Left forelimb (tissue), 1 donor: ENCODE results near the gene GZMB.
"Not testable (repeated sequence)": the region's sequence is repeated elsewhere in the genome, so short reads cannot be mapped to it uniquely, and the experiment has no call there.

Experiments used
- DNase-seq: peaks from one replicate; pipeline ENCODE4 v3.0.0-alpha.2; 2018; ENCODE audit warnings: low spot score

The GZMB gene, protein sequence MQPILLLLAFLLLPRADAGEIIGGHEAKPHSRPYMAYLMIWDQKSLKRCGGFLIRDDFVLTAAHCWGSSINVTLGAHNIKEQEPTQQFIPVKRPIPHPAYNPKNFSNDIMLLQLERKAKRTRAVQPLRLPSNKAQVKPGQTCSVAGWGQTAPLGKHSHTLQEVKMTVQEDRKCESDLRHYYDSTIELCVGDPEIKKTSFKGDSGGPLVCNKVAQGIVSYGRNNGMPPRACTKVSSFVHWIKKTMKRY

DNA sequence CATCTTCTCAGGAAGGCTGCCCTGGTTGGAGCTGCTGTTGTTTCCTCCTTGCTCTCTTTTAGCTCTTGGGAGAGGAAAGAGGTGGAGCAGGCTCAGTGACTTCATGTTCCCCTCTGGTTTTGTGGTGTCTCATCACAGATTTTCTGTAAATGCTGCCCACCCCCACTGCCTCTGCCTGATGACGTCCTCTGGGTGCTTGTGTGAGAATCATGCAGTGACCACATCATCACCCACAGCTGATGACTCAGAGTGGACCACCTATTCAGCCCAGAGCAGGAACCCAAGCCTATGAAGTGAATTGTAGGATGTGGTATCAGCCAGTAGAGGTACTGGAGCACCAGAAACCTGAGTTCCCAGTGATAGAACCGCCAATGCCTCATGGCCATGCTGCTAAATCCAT lies at the start of gene GZMB:
TSS of gene GZMB (minus strand) at position 33 of the 400 bp plus-strand sequence. CDS start at position 3, 30 bp downstream.
- DNase-seq: no peak

DNA sequence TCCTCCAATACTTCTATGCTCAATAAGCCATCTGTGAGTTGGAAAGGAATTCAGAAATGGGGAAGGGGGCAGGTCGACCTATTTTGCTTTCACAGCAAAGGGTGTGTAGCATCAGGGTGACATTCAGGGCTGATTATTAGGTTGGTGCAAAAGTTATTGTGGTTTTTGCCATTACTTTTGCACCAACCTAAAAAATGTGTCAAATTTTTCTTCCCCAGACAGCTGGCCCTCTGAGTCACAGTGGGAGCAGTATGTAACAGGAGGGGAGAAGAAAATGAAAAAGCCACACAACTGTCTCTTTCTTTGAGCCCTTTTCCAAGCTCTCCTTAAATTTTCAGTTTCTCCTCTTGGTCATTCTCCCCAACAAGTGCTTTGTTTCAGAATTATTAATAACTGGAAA lies 47.1 kb upstream of the GZMB start:
- DNase-seq: no peak

DNA sequence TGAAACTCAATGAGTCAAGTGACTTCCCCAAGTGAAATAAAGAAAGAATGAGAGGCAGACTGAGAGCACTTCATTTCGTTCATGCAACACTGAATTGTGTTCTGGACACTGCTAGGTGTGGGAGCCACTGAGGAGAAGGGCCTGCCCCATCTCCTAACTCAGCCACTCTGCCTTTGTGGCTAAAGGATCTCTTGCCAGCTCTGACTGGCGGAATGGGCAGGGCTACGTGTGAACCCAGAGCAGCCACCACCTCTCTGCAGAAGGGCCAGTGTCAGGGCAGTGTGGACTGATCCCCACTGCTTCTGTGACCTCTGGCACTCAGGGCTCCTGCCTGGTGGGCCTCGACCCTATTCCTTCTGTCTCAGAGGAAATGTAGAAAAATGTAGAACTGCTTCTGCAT lies 46.5 kb upstream of the GZMB start:
- DNase-seq: no peak

DNA sequence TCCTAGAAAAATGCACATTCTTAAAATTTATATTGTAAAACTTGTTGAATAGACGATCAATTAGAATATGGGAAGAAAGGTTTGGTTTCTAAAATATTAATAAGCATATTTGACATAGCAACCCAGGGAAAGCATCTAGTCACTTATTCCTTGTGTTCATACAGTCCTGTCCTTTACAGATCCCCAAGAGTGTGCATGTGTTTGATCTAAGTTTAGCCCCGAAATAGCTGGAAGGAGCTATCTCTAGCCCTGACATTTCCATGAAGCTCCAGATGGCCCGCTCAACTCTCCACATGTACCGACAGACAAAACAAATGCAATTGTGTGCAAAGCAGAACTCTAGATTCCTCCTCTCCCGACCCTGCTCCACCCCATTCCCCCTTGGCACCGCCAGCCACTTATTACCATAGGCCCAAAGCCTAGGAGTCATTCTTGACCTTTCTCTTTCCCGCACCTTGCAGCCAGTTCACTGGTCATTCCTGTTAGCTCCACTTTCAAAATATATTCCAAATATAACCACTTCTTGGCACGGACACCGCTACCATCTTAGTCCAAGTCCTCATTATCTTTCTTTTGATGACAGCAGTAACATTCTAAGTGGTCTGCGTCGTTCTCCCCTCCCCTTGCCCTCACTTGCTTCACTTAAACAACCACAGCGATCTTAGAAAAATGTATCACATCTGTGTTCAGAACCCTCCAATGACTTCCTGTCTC lies 45.4 kb upstream of the GZMB start:
- no peak for DNase-seq

DNA sequence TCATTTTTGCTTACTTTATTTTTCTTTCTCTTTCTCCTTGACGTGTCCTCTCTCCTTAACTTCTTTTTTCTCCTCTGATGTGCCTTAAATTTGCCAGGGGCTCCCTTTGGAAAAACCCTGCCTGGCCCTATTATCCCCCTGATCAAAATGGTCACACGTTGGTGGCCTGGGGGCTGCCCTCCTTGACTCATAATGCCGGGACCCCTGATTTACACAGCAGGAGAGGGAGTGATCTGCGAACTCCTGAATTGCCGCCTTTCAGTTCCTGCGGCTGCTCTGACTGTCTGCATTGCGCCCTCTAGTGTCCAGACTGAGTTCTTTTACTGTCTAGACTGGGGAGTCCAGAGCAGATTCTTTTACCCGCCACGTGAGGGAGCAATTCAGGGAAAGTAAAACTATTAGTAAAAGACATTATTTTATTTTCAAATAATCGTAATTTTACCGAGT lies 44.8 kb upstream of the GZMB start:
- no peak for DNase-seq

DNA sequence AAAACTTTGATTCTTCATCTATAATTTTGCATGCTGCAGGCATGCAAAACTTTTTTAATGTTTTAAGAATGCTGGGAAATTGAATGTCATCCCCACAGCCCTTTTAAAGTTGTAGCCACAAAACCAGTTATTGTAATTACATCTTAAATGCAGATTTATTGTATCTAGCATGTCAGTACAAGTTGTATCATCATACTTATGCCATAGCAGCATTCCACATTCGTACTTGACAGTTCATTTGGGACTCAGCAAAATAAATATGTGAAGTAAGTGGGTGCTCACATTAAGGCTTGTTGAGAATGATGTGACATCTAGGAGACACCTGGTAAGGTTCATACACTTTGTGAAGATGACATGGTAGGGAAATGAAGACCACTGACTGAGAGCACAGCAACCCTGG lies 44.0 kb upstream of the GZMB start:
- no peak for DNase-seq

DNA sequence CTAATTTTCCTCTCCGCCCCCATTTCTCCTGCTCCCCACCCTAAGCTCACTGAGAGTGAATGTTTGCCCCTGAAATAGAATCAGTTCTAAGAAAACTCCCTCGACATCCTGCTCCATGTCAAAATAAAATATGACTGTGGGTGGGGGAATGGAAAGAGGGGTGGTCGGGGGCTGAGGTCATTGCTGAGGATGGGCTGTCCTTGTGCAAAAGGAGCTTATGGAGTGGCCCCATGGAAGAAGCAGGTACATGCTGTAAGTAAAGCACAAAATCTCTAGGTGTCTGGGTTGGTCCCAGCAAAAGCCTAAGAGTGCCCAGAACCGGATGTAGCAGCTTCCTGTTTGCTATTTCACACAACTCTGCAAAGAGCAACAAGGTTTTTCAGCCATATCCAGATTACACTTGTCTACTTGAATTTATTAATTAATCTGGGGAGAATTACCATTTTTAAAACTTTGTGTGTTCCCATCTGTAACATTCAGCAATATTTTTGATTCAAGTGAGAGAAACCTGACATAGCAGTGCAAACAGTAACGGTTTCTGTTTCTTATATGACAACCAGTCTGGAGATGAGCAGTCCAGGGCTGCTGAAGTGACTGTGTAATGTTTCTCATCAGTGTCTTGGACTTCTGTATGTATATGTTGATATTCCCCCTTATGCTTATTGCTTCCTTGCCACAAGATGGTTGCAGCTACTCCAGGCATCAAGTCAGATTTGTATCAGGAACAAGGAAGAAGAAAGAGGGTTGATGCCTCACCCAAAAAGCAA lies 40.4 kb upstream of the GZMB start:
- no peak for DNase-seq

DNA sequence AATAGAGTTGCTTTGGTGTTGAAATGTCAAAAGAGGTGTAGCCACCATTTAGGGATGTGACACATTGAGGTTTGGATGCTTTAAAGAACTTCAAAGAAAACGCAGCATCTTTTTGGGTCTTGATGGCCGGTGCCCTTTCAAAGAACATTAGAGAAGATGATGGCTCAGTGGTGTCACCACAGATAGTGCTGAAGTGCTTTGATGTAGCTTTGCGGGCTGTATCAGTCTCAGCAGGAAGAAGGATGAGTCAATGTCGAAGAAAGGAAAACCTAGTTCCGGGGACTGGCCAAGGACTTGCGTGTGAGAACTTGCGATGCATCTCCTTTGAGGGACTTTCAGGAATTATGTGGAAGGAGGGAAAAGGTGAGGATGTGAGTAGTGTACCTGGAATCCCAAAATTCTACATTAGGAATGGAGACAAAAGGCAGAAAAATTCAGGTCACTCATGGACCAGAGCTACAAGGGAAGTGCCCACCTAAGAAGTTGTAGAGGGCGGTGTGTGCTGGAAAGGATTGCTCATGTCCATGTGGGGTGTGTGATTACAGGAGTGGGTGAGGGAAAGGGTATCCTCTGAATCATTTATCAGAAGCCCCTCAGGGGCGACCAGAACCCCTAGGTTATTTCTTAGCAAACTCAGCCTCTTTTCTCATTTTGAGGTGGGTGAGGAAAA lies 39.7 kb upstream of the GZMB start:
- no peak for DNase-seq

DNA sequence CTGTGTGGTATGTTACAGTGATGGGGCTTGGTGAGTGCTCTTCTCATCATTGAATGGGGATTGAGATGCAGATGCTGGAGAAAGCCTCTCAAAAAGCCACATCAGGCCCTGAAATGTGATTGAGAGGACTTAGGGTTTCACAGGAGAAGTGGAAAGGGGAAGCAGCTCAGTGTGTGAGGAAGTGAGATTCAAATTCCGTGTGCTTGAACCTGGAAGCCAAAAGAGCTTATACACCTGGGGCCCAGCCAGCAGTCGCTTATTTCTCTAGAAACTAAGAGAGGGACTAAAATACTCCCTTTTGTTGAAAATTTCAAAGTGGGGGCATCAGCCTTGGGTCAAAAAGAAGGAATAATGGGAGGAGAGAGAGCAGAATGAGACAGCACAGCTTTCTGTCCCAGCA lies 39.1 kb upstream of the GZMB start:
- DNase-seq: no peak

DNA sequence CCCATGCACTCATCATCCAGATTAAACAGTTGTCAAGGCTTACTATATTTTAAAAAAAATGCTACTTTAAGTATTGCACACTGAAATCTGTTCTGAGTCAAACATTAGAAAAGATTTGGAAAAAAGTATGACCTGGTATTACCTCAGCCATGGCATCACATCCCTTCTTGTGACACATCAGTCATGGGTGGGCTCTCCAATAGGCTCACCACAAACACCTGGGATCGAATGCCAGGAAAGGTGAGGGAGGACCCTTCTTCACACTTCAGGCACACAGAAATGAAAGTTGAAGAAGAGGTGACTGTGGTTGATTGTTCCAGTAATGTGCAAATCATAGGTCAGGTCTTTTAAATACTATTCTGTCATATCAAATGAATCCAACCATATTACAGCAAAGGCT lies 36.6 kb upstream of the GZMB start:
- DNase-seq: no peak

DNA sequence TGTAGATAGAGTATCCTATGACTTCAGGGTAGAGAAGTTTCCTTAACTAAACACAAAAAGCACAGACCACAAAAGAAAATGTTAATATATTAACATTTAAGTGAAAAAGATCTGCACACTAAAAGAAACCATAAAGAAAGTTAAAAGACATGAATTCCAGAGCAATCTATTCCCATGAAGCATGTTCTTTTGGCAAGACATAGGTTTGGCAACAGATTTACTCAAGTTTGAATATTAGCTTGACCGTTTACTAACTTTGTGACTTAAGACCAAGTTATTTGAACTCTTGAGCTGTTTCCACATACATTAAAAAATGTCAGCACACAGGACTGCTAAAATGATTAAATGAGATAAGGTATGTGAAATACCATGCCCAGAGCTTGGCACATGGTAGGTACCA lies 35.7 kb upstream of the GZMB start:
- DNase-seq: no peak

DNA sequence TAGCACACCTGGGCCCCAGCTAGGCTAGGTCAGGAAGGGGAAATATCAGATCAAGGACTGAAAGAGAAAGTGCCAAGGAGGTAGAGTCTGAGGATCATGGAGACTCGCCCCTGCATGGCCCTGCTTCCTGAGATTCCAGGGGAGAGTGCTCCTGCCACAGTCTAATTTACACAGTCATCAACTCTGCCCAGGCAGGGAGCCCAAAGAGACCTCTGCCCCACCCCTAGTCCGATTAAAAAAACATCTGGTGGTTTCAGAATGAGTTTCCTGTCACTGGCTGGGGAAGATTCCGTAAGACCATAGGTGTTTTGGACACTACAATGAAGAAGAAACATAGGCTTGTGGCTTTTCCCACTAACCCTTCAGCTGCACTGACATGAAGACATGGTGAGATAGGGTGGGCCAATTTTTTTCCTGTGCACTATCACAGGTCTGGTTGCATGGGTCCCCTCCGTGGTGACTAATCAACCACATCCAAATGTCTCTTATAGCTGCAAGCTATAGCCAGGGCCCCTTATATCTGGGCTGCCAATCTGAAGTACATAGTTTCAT lies 31.5 kb upstream of the GZMB start:
- no peak for DNase-seq

DNA sequence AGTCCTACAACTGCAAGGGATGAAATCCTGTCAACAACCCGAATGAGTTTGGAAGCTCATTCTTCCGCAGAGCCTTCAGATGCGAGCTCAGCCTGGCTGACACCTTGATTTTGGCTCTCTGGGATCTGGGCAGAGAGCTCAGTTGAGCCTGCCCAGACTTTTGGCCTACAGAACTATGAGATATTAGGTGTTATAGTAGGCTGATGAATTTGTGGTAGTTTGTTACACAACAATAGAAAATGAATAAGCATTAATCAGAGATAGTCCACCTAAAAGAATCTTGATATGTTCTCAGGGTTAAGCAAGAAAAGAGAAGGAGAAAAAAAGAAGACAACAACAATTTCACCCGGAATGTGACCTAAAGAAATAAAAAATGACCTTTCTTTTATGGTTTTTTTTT lies 30.4 kb upstream of the GZMB start:
- no peak for DNase-seq

DNA sequence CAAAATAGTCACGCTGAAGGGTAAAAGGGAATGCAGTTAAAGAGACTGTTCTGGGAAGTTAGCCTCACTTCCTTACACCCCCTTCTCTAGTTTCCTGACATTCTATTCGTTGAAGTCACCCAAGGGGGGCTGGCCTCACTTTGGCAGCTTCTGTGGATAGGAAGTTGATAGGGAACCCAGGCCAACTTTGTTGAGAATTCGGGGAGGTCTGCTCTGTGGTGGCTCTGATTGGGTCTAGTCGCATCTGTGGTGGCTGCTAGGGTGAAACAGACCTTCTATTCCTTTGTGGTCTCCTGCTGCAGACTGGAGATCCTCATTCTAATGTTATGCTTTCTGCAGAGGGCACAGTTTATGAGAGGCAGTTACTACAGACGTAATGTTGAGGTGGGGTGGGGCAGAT lies 28.8 kb upstream of the GZMB start:
- DNase-seq: no peak

DNA sequence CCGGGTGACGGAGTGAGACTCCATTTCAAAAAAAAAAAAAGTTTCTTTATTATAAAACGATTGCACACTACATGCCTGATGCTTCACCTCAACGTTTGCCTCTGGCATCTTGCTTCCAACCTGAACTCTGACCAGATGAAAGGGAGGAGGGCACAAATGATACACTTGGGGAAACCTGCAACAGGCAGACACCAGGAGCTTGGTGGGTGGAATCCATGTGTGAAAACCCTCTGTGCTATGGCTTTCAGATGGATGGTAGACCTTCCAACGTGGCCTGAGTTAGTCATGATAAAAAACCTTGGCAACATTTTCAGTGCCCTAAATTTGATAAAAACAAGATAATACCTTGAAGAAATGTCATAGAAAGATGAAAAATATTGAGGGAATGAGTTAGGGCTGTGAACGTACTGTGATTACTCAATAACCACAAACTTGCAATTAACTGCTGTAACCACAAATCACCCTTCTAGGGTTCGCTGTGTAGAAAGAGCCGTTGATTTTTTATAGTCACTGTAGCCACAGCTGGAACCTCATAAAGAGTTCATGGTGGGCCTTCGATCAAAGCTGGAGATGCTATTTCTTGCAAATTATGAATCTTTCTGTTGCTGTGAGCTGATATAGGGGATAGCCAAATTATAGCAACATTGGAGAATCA lies 26.1 kb upstream of the GZMB start:
- no peak for DNase-seq

DNA sequence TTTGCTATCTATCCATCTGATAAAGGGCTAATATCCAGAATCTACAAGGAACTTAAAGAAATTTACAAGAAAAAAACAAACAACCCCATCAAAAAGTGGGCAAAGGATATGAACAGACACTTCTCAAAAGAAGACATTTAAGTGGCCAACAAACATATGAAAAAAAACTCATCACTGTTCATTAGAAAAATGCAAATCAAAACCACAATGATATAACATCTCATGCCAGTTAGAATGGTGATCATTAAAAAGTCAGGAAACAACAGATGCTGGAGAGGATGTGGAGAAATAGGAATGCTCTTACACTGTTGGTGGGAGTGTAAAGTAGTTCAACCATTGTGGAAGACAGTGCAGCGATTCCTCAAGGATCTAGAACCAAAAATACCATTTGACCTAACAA lies 14.4 kb upstream of the GZMB start:
- DNase-seq: not testable (repeated sequence)

DNA sequence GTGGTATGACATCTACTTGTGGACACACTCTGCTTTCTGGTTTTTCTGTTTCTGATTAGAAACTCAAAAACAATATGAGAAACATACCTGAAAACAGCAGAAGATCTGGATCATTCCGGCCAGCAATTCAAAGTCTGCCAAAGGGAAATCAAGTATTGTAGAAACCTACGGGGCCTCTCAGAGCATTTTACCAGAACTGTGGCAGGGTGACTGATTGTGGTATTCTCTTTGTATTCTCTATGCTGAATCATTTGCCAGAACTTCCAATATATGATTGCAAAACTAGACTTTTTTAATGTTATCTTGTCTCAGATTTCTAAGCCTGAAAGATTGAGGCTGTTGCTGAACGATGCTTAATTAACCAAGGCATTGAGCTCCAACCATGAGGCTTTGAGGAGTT lies 5.9 kb upstream of the GZMB start:
- DNase-seq: no peak

DNA sequence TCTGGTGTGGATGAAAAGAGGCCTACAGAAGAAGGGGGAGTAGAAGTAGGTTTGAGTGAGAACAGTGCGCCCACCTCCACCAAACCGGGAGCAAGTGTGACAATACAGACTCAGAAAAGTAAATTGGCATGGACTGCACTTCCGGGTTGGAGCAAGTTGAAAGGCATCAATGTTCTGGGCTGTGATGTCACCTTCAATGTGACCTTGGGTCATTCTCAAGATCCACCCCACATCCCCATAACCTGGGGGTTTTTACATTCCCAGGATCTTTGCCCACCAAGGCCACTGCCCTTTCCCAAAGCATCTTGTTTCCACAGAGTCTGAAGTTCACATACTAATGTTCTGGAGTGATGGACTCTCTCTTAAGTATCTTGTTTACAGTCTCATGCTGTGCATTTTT lies 5.3 kb upstream of the GZMB start:
- no peak for DNase-seq

DNA sequence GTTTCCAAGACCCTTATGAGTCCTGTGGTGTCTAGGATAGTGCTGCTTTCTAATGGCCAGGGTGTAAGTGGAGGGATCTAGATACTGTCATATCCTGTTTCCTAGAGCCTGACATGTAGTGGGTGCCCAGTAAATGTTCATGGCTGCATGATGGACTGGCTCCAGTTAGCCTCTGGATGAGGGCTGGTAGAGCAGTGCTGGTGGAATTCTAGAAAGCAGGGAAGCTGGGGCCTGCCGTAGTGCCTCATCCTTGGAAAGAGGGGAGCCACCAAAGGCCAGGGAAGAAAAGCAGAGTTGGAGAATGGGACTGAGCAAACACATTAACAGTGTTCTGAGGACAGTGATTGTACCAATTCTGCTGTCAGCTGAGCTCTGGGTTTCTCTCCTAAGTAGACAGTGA lies 637 bp downstream of the GZMB start:
- DNase-seq: no peak

DNA sequence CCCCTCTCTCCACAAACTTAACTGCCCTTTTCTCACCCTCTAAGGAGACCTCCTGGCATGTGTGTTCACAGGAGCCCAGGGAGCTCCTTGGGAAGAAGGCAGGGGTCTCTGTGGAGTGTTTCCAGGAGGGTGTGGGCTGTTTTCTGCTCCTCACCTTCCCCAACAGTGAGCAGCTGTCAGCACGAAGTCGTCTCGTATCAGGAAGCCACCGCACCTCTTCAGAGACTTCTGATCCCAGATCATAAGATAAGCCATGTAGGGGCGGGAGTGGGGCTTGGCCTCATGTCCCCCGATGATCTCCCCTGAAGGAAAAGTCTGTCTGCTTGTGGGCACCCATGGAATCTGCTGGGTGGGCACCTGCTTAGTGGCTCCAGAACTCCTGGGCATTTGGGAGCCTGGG lies 1.2 kb downstream of the GZMB start:
- DNase-seq: no peak

DNA sequence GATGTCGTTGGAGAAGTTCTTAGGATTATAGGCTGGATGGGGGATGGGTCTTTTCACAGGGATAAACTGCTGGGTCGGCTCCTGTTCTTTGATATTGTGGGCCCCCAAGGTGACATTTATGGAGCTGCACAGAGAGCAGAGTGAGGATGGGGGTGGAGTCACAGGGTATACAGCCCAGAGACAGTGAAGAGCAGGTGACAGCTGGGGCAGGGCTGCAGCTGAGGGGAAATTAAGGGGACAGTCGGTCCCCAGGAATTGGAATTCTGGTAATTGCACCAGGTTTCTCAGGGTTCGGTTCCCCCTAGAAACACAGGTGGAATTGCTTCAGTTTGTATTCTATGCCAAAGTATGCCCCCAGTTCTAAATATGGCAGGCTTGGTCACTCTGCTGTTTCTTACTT lies 1.7 kb downstream of the GZMB start:
- DNase-seq: no peak
